Spleen (tissue), 3 donors: Measurements from ENCODE around the gene KLF9.

ENCODE experiments used
- POLR2A ChIP-seq, 3 donors: fragments of 450-650 bp; IDR thresholded peaks; one replicate each; pipeline ENCODE4 v1.5.1; 2017; ENCODE audit warnings: antibody characterized with exemption in 3 of 3, mild to moderate bottlenecking in 1 of 3
- POLR2AphosphoS5 ChIP-seq, 3 donors: sonication (generic); formaldehyde crosslinking; IDR thresholded peaks; one replicate each; pipeline ENCODE4 v1.5.1; 2017; ENCODE audit warnings: antibody characterized with exemption in 3 of 3

- peak in 1 of 3 donors; percentile 65 for TF ChIP-seq POLR2AphosphoS5 (IDR thresholded peaks at IDR 0.05)
- no peak for TF ChIP-seq POLR2A (IDR thresholded peaks at IDR 0.05)
Observed at GRCh38 chr9:70406434-70406862, 8.0 kb downstream of the KLF9 start.
